ENCODE data around the gene WIPF1. TPM values are rescaled to one million over a fixed set of nuclear protein-coding genes. Genes with fewer than 3 reads are reported as not detected.

WIPF1 gene
- total RNA-seq, 2 donors from 2014 or later = 6.7 to 21.4 TPM

GRCh38 chr2:174621323-174621722 is 23.7 kb upstream of the WIPF1 start:
- no peak overlapping the region for H3K9ac ChIP-seq (ENCODE audit: low read depth in 2 of 2, low read length in 2 of 2)
- no peaks in the 10 kb centered on the region for H3K36me3 ChIP-seq
- H3K4me3 ChIP-seq = no peak overlapping the region
- no peak for DNase-seq
- no peaks in the 10 kb centered on the region for H3K4me1 ChIP-seq
- no peak for TF ChIP-seq CTCF (IDR thresholded peaks at IDR 0.05)
- no peaks in the 10 kb centered on the region for H3K9me3 ChIP-seq
- H3K27me3 ChIP-seq = no peaks in the 10 kb centered on the region
- no peak overlapping the region for H3K27ac ChIP-seq
- intact Hi-C loops (cut with DNase I) = no loop called here

GRCh38 chr2:174618179-174618578 is 20.6 kb upstream of the WIPF1 start:
- TF ChIP-seq CTCF (IDR thresholded peaks at IDR 0.05) = no peak
- no peak overlapping the region for H3K4me3 ChIP-seq

GRCh38 chr2:174617718-174618117 is 20.1 kb upstream of the WIPF1 start:
- Histone ChIP-seq H3K9me3 (no peaks in the 10 kb centered on the region), H3K9ac (ENCODE audit: low read depth in 2 of 2, low read length in 2 of 2) (no peak overlapping the region), H3K4me1 (no peaks in the 10 kb centered on the region), H3K36me3 (no peaks in the 10 kb centered on the region), H3K27ac (no peak overlapping the region), H3K27me3 (no peaks in the 10 kb centered on the region), H3K4me3 (no peak overlapping the region)
- TF ChIP-seq CTCF (IDR thresholded peaks at IDR 0.05) = no peak
- intact Hi-C loops (cut with DNase I) = no loop called here
- DNase-seq = no peak

More at GRCh38 chr2:174618179-174618578, 20.6 kb upstream of the WIPF1 start:
- no peak for DNase-seq
- Histone ChIP-seq H3K36me3 (no peaks in the 10 kb centered on the region), H3K27ac (no peak overlapping the region), H3K9ac (ENCODE audit: low read depth in 2 of 2, low read length in 2 of 2) (no peak overlapping the region), H3K9me3 (no peaks in the 10 kb centered on the region), H3K4me1 (no peaks in the 10 kb centered on the region), H3K27me3 (no peaks in the 10 kb centered on the region)
- intact Hi-C loops (cut with DNase I) = no loop called here

- Histone ChIP-seq H3K4me3 (no peak overlapping the region), H3K27me3 (no peaks in the 10 kb centered on the region), H3K4me1 (no peaks in the 10 kb centered on the region), H3K36me3 (no peaks in the 10 kb centered on the region), H3K27ac (no peak overlapping the region), H3K9me3 (no peaks in the 10 kb centered on the region), H3K9ac (ENCODE audit: low read depth in 2 of 2, low read length in 2 of 2) (no peak overlapping the region)
- no peak for DNase-seq
- no peak for TF ChIP-seq CTCF (IDR thresholded peaks at IDR 0.05)
- intact Hi-C loops (cut with DNase I) = no loop called here
Measured at GRCh38 chr2:174617120-174617519, 19.5 kb upstream of the WIPF1 start.

- intact Hi-C loops (cut with DNase I) = no loop called here
- no peak overlapping the region for H3K27ac ChIP-seq
Measured at GRCh38 chr2:174615871-174616436, 18.4 kb upstream of the WIPF1 start.

More at GRCh38 chr2:174615871-174616436, 18.4 kb upstream of the WIPF1 start:
- Histone ChIP-seq H3K27me3 (no peaks in the 10 kb centered on the region), H3K4me1 (no peaks in the 10 kb centered on the region), H3K36me3 (no peaks in the 10 kb centered on the region), H3K9ac (ENCODE audit: low read depth in 2 of 2, low read length in 2 of 2) (no peak overlapping the region), H3K9me3 (no peaks in the 10 kb centered on the region), H3K4me3 (no peak overlapping the region)
- no peak for DNase-seq
- TF ChIP-seq CTCF (IDR thresholded peaks at IDR 0.05) = no peak

Measured in colonic mucosa (tissue), 4 donors.